ENCODE data around the gene RBPJ.

Gene RBPJ

GRCh38 chr4:26372076-26372475 lies 51.3 kb downstream of the RBPJ start:
- H3K27me3 ChIP-seq (ENCODE audit: insufficient read depth, low read length): no peaks in the 10 kb centered on the region
- no peaks in the 10 kb centered on the region for H4K20me1 ChIP-seq (ENCODE audit: insufficient read depth, low read length)
- H3K9me3 ChIP-seq (ENCODE audit: low read length): no peaks in the 10 kb centered on the region
- TF ChIP-seq CTCF (IDR thresholded peaks at IDR 0.05; ENCODE audit: low read length) (no peak), EZH2 (IDR thresholded peaks at IDR 0.05; ENCODE audit: borderline replicate concordance, low read length) (no peak)
- no peaks in the 10 kb centered on the region for H3K79me2 ChIP-seq (ENCODE audit: insufficient read depth, low read length)
- H3F3A ChIP-seq (ENCODE audit: insufficient read depth, low read length): no peaks in the 10 kb centered on the region
- no peak overlapping the region for H3K27ac ChIP-seq (ENCODE audit: low read depth, low read length, poor library complexity, severe bottlenecking)
- no peaks in the 10 kb centered on the region for H3K9me2 ChIP-seq (ENCODE audit: low read depth, low read length)
- H3K9ac ChIP-seq (ENCODE audit: low read length): no peak overlapping the region
- 0 out of 2 replicates have a peak overlapping the region, but pooled peaks have one; percentile 40 for H3K4me2 ChIP-seq (ENCODE audit: low read length)
- peaks cover 21% of the 10 kb centered on the region for H3K4me1 ChIP-seq (ENCODE audit: insufficient read depth, low read length, severe bottlenecking)
- no peak overlapping the region for H3K4me3 ChIP-seq (ENCODE audit: low read depth, low read length, poor library complexity, severe bottlenecking)
- no peaks in the 10 kb centered on the region; the same call in 1 of the 2 replicates for H3K36me3 ChIP-seq (ENCODE audit: insufficient read depth, low read length)
- H2AFZ ChIP-seq (ENCODE audit: low read length): no peak overlapping the region

GRCh38 chr4:26372525-26373172 lies 51.8 kb downstream of the RBPJ start:
- H3K79me2 ChIP-seq (ENCODE audit: insufficient read depth, low read length): no peaks in the 10 kb centered on the region
- H3F3A ChIP-seq (ENCODE audit: insufficient read depth, low read length): no peaks in the 10 kb centered on the region
- peak overlapping the region; percentile 40; the same call in 1 of the 2 replicates for H3K4me2 ChIP-seq (ENCODE audit: low read length)
- H3K27me3 ChIP-seq (ENCODE audit: insufficient read depth, low read length): no peaks in the 10 kb centered on the region
- no peak overlapping the region for H2AFZ ChIP-seq (ENCODE audit: low read length)
- H3K4me3 ChIP-seq (ENCODE audit: low read depth, low read length, poor library complexity, severe bottlenecking): no peak overlapping the region
- H3K4me1 ChIP-seq (ENCODE audit: insufficient read depth, low read length, severe bottlenecking): peaks cover 27% of the 10 kb centered on the region
- no peaks in the 10 kb centered on the region for H3K9me3 ChIP-seq (ENCODE audit: low read length)
- H4K20me1 ChIP-seq (ENCODE audit: insufficient read depth, low read length): no peaks in the 10 kb centered on the region
- no peaks in the 10 kb centered on the region; the same call in 1 of the 2 replicates for H3K36me3 ChIP-seq (ENCODE audit: insufficient read depth, low read length)
- no peak for TF ChIP-seq EZH2 (IDR thresholded peaks at IDR 0.05; ENCODE audit: borderline replicate concordance, low read length)
- H3K9ac ChIP-seq (ENCODE audit: low read length): no peak overlapping the region
- no peaks in the 10 kb centered on the region for H3K9me2 ChIP-seq (ENCODE audit: low read depth, low read length)
- H3K27ac ChIP-seq (ENCODE audit: low read depth, low read length, poor library complexity, severe bottlenecking): peak overlapping the region; percentile 54

GRCh38 chr4:26375551-26375950 lies 54.7 kb downstream of the RBPJ start:
- no peak overlapping the region for H3K4me3 ChIP-seq (ENCODE audit: low read depth, low read length, poor library complexity, severe bottlenecking)
- peaks cover 35% of the 10 kb centered on the region for H3K4me1 ChIP-seq (ENCODE audit: insufficient read depth, low read length, severe bottlenecking)
- no peak overlapping the region for H3K4me2 ChIP-seq (ENCODE audit: low read length)
- no peak overlapping the region for H3K27ac ChIP-seq (ENCODE audit: low read depth, low read length, poor library complexity, severe bottlenecking)
- no peak overlapping the region for H2AFZ ChIP-seq (ENCODE audit: low read length)
- no peaks in the 10 kb centered on the region for H3K79me2 ChIP-seq (ENCODE audit: insufficient read depth, low read length)
- no peaks in the 10 kb centered on the region for H3K9me3 ChIP-seq (ENCODE audit: low read length)
- H4K20me1 ChIP-seq (ENCODE audit: insufficient read depth, low read length): no peaks in the 10 kb centered on the region
- no peaks in the 10 kb centered on the region for H3K9me2 ChIP-seq (ENCODE audit: low read depth, low read length)
- no peaks in the 10 kb centered on the region for H3F3A ChIP-seq (ENCODE audit: insufficient read depth, low read length)
- no peak overlapping the region for H3K9ac ChIP-seq (ENCODE audit: low read length)
- TF ChIP-seq CTCF (IDR thresholded peaks at IDR 0.05; ENCODE audit: low read length): no peak
- no peak for TF ChIP-seq EZH2 (IDR thresholded peaks at IDR 0.05; ENCODE audit: borderline replicate concordance, low read length)
- no peaks in the 10 kb centered on the region for H3K27me3 ChIP-seq (ENCODE audit: insufficient read depth, low read length)
- no peaks in the 10 kb centered on the region; the same call in 1 of the 2 replicates for H3K36me3 ChIP-seq (ENCODE audit: insufficient read depth, low read length)

Measured in OCI-LY1 (cell line).